Measurements from ENCODE around the gene RNF115.
"Not testable (repeated sequence)": the region's sequence is repeated elsewhere in the genome, so short reads cannot be mapped to it uniquely, and the experiment has no call there.

The RNF115 gene

GRCh38 chr1:145827966-145828365, 4.1 kb upstream of the RNF115 start:
- DNase-seq (ENCODE audit: low read depth in 2 of 2): no peak

- no peak for DNase-seq (ENCODE audit: low read depth in 2 of 2)
Measured at GRCh38 chr1:145826030-145826429, 2.1 kb upstream of the RNF115 start.

- DNase-seq (ENCODE audit: low read depth in 2 of 2): no peak
Measured at GRCh38 chr1:145824499-145824842, 576 bp upstream of the RNF115 start.

GRCh38 chr1:145822779-145823331, 1.0 kb downstream of the RNF115 start:
- not testable (repeated sequence) for DNase-seq (ENCODE audit: low read depth in 2 of 2)

- DNase-seq (ENCODE audit: low read depth in 2 of 2): not testable (repeated sequence)
Measured at GRCh38 chr1:145818095-145818494, 5.8 kb downstream of the RNF115 start.

- DNase-seq (ENCODE audit: low read depth in 2 of 2): not testable (repeated sequence)
Measured at GRCh38 chr1:145812977-145813810, 10.7 kb downstream of the RNF115 start.

GRCh38 chr1:145806844-145807243, 17.1 kb downstream of the RNF115 start:
- no peak for DNase-seq (ENCODE audit: low read depth in 2 of 2)

- no peak for DNase-seq (ENCODE audit: low read depth in 2 of 2)
Measured at GRCh38 chr1:145806408-145806807, 17.5 kb downstream of the RNF115 start.

- DNase-seq (ENCODE audit: low read depth in 2 of 2): no peak
Measured at GRCh38 chr1:145805057-145805456, 18.8 kb downstream of the RNF115 start.

GRCh38 chr1:145804235-145805045, 19.5 kb downstream of the RNF115 start:
- no peak for DNase-seq (ENCODE audit: low read depth in 2 of 2)

GRCh38 chr1:145799806-145800205, 24.1 kb downstream of the RNF115 start:
- no peak for DNase-seq (ENCODE audit: low read depth in 2 of 2)

- no peak for DNase-seq (ENCODE audit: low read depth in 2 of 2)
Measured at GRCh38 chr1:145796753-145797152, 27.1 kb downstream of the RNF115 start.

- DNase-seq (ENCODE audit: low read depth in 2 of 2): no peak
Measured at GRCh38 chr1:145795257-145795881, 28.5 kb downstream of the RNF115 start.

- no peak for DNase-seq (ENCODE audit: low read depth in 2 of 2)
Measured at GRCh38 chr1:145792484-145792883, 31.4 kb downstream of the RNF115 start.

GRCh38 chr1:145791860-145792259, 32.0 kb downstream of the RNF115 start:
- DNase-seq (ENCODE audit: low read depth in 2 of 2): not testable (repeated sequence)

- no peak for DNase-seq (ENCODE audit: low read depth in 2 of 2)
Measured at GRCh38 chr1:145788580-145788979, 35.3 kb downstream of the RNF115 start.

- no peak for DNase-seq (ENCODE audit: low read depth in 2 of 2)
Measured at GRCh38 chr1:145786271-145786670, 37.6 kb downstream of the RNF115 start.

- DNase-seq (ENCODE audit: low read depth in 2 of 2): no peak
Measured at GRCh38 chr1:145785547-145785946, 38.3 kb downstream of the RNF115 start.

GRCh38 chr1:145784409-145784808, 39.5 kb downstream of the RNF115 start:
- no peak for DNase-seq (ENCODE audit: low read depth in 2 of 2)

GRCh38 chr1:145782272-145783099, 41.4 kb downstream of the RNF115 start:
- no peak for DNase-seq (ENCODE audit: low read depth in 2 of 2)

- DNase-seq (ENCODE audit: low read depth in 2 of 2): no peak
Measured at GRCh38 chr1:145778146-145778540, 45.8 kb downstream of the RNF115 start.
